Posterior vena cava (tissue), 2 donors: ENCODE results near the gene AMY1B. TPM values are rescaled to one million over a fixed set of nuclear protein-coding genes. Genes with fewer than 3 reads are reported as not detected.

Experiments
- total RNA-seq, 2 donors: library from RNA; stranded (reverse); fragmentation: NEBNext Ultra II Directional; extraction: Animal tissue kit (Norgen Biotek cat#: 25700); gene quantifications; one replicate each; pipeline ENCODE4 v1.2.1, GENCODE V29; 2021
- donor health status: DM: yes; HTN: yes; CAD: no.
- donor health status: DM: yes; HTN: yes; CAD: no.

The AMY1B gene
- total RNA-seq, 2 donors from 2014 or later: not detected

Other genes with a start within 250 kb of the AMY1B start
- 10 to 100 TPM; 23.1 to 26.8 TPM for gene RNPC3, start 170.5 kb downstream of the AMY1B start, total RNA-seq
- 10 to 100 TPM; 15.1 to 15.6 TPM for gene AMY2B, start 124.6 kb downstream of the AMY1B start, total RNA-seq
- gene AMY2A, start 78.8 kb downstream of the AMY1B start, total RNA-seq: 1 to 10 TPM in 1 of 2 donors, not detected in 1; 3.3 TPM
- not detected for gene AMY1A, start 40.5 kb downstream of the AMY1B start, total RNA-seq
- not detected for gene AMY1C, start 53.7 kb upstream of the AMY1B start, total RNA-seq